HepG2 (cell line): ENCODE results near the gene PLK4. TPM values are rescaled to one million over a fixed set of nuclear protein-coding genes. Genes with fewer than 3 reads are reported as not detected.

Experiments used
- ATF7 ChIP-seq, 2 experiments: fragments of 450-650 bp in 1 of 2; sonication (generic) in 1 of 2; formaldehyde crosslinking in 1 of 2; IDR thresholded peaks; 2 replicates each; pipeline versions ENCODE4 v1.4.0 to v1.6.1; 2016 to 2020; ENCODE audit warnings: antibody characterized with exemption in 1 of 2, mild to moderate bottlenecking in 1 of 2, missing genetic modification reagents in 1 of 2
- FOXC1 ChIP-seq: sonication (generic); formaldehyde crosslinking; IDR thresholded peaks from 2 replicates; pipeline ENCODE4 v1.8.0; 2022; ENCODE audit warnings: mild to moderate bottlenecking, missing genetic modification reagents, borderline replicate concordance
- GATAD1 ChIP-seq: IDR thresholded peaks from 2 replicates; pipeline ENCODE4 v1.6.1; 2016; ENCODE audit warnings: missing genetic modification reagents, missing compliant biosample characterization
- KAT7 ChIP-seq: IDR thresholded peaks from 2 replicates; pipeline ENCODE4 v1.6.1; 2018; ENCODE audit warnings: borderline replicate concordance, missing compliant biosample characterization
- KLF12 ChIP-seq: sonication (generic); formaldehyde crosslinking; IDR thresholded peaks from 2 replicates; pipeline ENCODE4 v1.4.0; 2020; ENCODE audit warnings: missing genetic modification reagents, borderline replicate concordance
- RBM39 ChIP-seq: fragments of 200-400 bp; formaldehyde crosslinking; IDR thresholded peaks from one replicate; pipeline ENCODE4 v1.6.1; 2018; ENCODE audit warnings: antibody characterized with exemption, mild to moderate bottlenecking, low read depth, low read length; ENCODE audit not compliant: poor library complexity, severe bottlenecking
- SMC3 ChIP-seq: IDR thresholded peaks from 2 replicates; pipeline ENCODE4 v1.6.1; 2011; ENCODE audit warnings: low read length, improper control_type of control experiment
- TCF7 ChIP-seq: sonication (generic); IDR thresholded peaks from 2 replicates; pipeline ENCODE4 v1.6.1; 2016; ENCODE audit warnings: antibody characterized with exemption, low read depth
- ZNF407 ChIP-seq: sonication (generic); formaldehyde crosslinking; IDR thresholded peaks from one replicate; pipeline ENCODE4 v1.5.1; 2020; ENCODE audit warnings: mild to moderate bottlenecking, missing genetic modification reagents; ENCODE audit errors: not compliant biosample characterization
- ZNF530 ChIP-seq: sonication (generic); formaldehyde crosslinking; IDR thresholded peaks from 2 replicates; pipeline ENCODE4 v1.5.0; 2020; ENCODE audit warnings: low read depth, mild to moderate bottlenecking, missing genetic modification reagents
- polyA plus RNA-seq, 8 experiments: library from polyadenylated mRNA; depleted of rRNA in 3 of 8; stranded (reverse) in 7 of 8; unstranded in 1 of 8; fragments of >200 nt; fragmentation: Illumina TruSeq in 4 of 8; extraction: Trizol in 4 of 8; gene quantifications; 2 replicates each; pipeline versions ENCODE4 v1.2.1 to v1.2.3, GENCODE V29; 2011 to 2016; ENCODE audit warnings: low read depth in 4 of 8, missing spikeins in 1 of 8, mixed read lengths in 1 of 8; ENCODE audit not compliant: insufficient read depth in 1 of 8
- total RNA-seq, 5 experiments: library from RNA; depleted of rRNA; stranded (reverse); fragments of >200 nt; fragmentation: Illumina TruSeq; extraction: Trizol; gene quantifications; 2 replicates each; pipeline ENCODE4 v1.2.3, GENCODE V29; 2016; ENCODE audit warnings: low read depth in 1 of 5
- TF ChIP-seq, protein P1 (sequence below): sonication (generic); formaldehyde crosslinking; IDR thresholded peaks from 2 replicates; pipeline ENCODE4 v1.4.0; 2020; ENCODE audit warnings: missing genetic modification reagents, borderline replicate concordance
- TF ChIP-seq, protein P2 (sequence below), 2 experiments: IDR thresholded peaks; 2 replicates each; pipeline ENCODE4 v1.6.1; 2011 to 2012; ENCODE audit warnings: low read length in 2 of 2, borderline replicate concordance in 1 of 2, low read depth in 1 of 2, mild to moderate bottlenecking in 1 of 2, moderate library complexity in 1 of 2

The PLK4 gene
- total and polyA plus RNA-seq, 2 of the 13 experiments (the other 11 are each of a cell fraction or from before 2014, with no cell fraction given), result 22.4 to 46.1 TPM

- TF ChIP-seq FOXC1 (CRISPR knock-in tag) (0 out of 2 replicates have a peak, but pooled peaks have one; percentile 30), SMC3 (no peak), ATF7 (IDR thresholded peaks at IDR 0.05) (peak; percentile 91), ATF7 (CRISPR knock-in tag; IDR thresholded peaks at IDR 0.05) (0 out of 2 replicates have a peak, but pooled peaks have one; percentile 44), ZNF407 (CRISPR knock-in tag) (no peak), TCF7 (no peak), GATAD1 (CRISPR knock-in tag) (peak; percentile 88), RBM39 (peak; percentile 76), KLF12 (peak; percentile 41; the same call in 1 of the 2 replicates), ZNF530 (CRISPR knock-in tag) (no peak), KAT7 (CRISPR knock-in tag) (no peak; the same call in 1 of the 2 replicates)
- TF ChIP-seq, protein P1, sequence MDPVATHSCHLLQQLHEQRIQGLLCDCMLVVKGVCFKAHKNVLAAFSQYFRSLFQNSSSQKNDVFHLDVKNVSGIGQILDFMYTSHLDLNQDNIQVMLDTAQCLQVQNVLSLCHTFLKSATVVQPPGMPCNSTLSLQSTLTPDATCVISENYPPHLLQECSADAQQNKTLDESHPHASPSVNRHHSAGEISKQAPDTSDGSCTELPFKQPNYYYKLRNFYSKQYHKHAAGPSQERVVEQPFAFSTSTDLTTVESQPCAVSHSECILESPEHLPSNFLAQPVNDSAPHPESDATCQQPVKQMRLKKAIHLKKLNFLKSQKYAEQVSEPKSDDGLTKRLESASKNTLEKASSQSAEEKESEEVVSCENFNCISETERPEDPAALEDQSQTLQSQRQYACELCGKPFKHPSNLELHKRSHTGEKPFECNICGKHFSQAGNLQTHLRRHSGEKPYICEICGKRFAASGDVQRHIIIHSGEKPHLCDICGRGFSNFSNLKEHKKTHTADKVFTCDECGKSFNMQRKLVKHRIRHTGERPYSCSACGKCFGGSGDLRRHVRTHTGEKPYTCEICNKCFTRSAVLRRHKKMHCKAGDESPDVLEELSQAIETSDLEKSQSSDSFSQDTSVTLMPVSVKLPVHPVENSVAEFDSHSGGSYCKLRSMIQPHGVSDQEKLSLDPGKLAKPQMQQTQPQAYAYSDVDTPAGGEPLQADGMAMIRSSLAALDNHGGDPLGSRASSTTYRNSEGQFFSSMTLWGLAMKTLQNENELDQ, result peak; percentile 64; the same call in 1 of the 2 replicates
- TF ChIP-seq, protein P2, sequence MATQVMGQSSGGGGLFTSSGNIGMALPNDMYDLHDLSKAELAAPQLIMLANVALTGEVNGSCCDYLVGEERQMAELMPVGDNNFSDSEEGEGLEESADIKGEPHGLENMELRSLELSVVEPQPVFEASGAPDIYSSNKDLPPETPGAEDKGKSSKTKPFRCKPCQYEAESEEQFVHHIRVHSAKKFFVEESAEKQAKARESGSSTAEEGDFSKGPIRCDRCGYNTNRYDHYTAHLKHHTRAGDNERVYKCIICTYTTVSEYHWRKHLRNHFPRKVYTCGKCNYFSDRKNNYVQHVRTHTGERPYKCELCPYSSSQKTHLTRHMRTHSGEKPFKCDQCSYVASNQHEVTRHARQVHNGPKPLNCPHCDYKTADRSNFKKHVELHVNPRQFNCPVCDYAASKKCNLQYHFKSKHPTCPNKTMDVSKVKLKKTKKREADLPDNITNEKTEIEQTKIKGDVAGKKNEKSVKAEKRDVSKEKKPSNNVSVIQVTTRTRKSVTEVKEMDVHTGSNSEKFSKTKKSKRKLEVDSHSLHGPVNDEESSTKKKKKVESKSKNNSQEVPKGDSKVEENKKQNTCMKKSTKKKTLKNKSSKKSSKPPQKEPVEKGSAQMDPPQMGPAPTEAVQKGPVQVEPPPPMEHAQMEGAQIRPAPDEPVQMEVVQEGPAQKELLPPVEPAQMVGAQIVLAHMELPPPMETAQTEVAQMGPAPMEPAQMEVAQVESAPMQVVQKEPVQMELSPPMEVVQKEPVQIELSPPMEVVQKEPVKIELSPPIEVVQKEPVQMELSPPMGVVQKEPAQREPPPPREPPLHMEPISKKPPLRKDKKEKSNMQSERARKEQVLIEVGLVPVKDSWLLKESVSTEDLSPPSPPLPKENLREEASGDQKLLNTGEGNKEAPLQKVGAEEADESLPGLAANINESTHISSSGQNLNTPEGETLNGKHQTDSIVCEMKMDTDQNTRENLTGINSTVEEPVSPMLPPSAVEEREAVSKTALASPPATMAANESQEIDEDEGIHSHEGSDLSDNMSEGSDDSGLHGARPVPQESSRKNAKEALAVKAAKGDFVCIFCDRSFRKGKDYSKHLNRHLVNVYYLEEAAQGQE (IDR thresholded peaks at IDR 0.05; ENCODE audit: borderline replicate concordance in 1 of 2, low read depth in 1 of 2, low read length in 2 of 2), result peak in 1 of 2 experiments; percentile 58; a peak in 1 of 4 replicates
Observed at GRCh38 chr4:127880763-127881562, at the start of gene PLK4 (continued).
